Activated CD4-positive, CD25-positive, alpha-beta regulatory T cell (primary cell): ENCODE data around the gene PCDHGA9.
"Not testable (repeated sequence)": the region's sequence is repeated elsewhere in the genome, so short reads cannot be mapped to it uniquely, and the experiment has no call there.

Experiments used
- DNase-seq, 4 experiments: peaks; one replicate each; lab custom pipeline; 2025; lab: John Stamatoyannopoulos, UW

The PCDHGA9 gene

DNA sequence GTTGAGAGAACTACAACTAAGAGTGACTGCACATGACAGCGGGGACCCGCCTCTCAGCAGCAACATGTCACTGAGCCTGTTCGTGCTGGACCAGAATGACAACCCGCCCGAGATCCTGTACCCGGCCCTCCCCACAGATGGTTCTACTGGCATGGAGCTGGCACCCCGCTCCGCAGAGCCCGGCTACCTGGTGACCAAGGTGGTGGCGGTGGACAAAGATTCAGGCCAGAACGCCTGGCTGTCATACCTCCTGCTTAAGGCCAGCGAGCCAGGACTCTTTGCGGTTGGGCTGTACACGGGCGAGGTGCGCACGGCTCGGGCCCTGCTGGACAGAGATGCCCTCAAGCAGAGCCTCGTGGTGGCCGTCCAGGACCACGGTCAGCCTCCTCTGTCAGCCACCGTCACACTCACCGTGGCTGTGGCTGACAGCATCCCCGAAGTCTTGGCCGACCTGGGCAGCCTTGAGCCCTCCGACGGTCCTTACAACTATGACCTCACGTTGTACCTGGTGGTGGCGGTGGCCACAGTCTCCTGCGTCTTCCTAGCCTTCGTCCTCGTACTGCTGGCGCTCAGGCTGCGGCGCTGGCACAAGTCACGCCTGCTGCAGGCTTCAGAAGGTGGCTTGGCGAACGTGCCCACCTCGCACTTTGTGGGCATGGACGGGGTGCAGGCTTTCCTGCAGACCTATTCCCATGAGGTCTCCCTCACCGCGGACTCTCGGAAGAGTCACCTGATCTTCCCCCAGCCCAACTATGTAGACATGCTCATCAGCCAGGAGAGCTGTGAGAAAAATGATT, 17.9 kb upstream of the PCDHGA9 start:
- no peak for DNase-seq

DNA sequence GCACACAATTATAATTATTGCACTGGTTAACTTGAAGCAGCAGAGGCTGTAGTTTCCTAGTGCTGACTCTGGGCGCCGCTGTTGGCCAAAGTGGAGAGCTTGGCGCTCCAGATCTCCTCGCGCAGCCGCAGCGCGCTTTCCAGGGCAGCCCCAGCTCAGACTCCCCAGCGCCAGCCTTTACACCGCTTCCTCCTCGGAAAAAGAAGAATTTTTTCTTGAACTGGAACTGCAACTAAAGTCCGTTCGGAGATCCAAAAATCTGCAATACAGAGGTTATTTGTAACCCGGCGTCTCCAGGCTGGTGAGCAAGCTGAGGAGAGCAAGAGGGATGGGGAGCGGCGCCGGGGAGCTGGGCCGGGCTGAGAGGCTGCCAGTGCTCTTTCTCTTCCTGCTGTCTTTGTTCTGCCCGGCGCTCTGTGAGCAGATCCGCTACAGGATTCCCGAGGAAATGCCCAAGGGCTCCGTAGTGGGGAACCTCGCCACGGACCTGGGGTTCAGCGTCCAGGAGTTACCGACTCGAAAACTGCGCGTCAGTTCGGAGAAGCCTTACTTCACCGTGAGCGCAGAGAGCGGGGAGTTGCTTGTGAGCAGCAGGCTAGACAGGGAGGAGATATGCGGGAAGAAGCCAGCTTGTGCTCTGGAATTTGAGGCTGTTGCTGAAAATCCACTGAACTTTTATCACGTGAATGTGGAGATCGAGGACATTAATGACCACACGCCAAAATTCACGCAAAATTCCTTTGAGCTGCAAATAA, 14.8 kb upstream of the PCDHGA9 start, which contains the start of gene PCDHGB4:
Gene PCDHGB4, plus strand, starts transcription at position 142 of the 755 bp plus-strand sequence. Its CDS starts 187 bp downstream, at position 329.
- not testable (repeated sequence) for DNase-seq

DNA sequence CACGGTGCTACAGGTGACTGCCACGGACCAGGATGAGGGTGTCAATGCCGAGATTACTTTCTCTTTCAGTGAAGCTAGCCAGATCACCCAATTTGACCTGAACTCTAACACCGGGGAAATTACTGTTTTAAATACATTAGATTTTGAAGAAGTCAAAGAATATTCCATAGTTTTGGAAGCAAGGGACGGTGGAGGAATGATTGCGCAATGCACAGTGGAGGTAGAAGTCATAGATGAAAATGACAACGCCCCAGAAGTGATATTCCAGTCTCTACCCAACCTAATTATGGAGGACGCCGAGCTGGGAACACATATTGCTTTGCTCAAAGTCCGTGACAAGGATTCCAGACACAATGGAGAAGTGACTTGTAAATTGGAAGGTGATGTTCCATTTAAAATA, 13.9 kb upstream of the PCDHGA9 start:
- DNase-seq, result no peak

- no peak for DNase-seq
These were observed 13.2 kb upstream of the PCDHGA9 start for GRCh38 chr5:141389153-141390042.

DNA sequence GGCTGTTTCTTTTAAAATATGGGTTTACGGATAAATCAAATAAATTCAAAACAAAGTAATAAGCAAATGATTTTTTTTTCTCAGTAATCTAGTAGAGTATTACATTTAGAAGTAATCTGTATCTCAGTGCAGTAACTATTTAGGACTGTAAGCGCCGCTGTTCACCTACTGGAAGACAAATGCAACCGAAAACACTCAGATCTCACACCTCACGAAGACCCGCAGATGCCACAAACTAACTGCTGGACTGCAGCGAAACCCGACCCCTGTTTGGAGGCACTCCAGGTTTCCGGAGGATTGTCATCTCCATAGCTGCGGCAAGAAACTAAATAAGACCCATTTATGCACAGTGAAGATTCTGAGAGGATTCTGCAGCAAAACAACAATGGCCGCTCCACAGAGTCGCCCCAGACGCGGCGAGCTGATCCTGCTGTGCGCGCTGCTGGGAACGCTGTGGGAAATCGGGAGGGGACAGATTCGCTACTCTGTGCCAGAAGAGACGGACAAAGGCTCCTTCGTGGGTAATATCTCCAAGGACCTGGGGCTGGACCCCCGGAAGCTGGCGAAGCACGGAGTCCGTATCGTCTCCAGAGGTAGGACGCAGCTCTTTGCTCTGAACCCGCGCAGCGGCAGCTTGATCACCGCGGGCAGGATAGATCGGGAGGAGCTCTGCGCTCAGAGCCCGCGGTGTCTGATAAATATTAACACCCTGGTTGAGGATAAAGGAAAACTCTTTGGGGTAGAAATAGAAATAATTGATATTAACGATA, 10.0 kb upstream of the PCDHGA9 start, which contains the start of gene PCDHGA8:
Gene PCDHGA8, plus strand, starts transcription at position 205 of the 770 bp plus-strand sequence. Its CDS starts 181 bp downstream, at position 386.
- no peak for DNase-seq

DNA sequence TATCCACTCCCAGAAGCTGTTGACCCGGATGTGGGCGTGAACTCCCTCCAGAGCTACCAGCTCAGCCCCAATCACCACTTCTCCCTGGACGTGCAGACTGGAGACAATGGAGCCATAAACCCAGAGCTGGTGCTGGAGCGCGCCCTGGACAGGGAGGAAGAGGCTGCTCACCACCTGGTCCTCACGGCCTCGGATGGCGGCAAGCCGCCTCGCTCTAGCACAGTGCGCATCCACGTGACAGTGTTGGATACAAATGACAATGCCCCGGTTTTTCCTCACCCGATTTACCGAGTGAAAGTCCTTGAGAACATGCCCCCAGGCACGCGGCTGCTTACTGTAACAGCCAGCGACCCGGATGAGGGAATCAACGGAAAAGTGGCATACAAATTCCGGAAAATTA, 9.3 kb upstream of the PCDHGA9 start:
- DNase-seq, result no peak

- DNase-seq, result not testable (repeated sequence)
These were observed 8.0 kb upstream of the PCDHGA9 start for GRCh38 chr5:141394401-141395187.

- DNase-seq, result not testable (repeated sequence)
These were observed 4.6 kb upstream of the PCDHGA9 start, which contains the start of gene PCDHGB5 for GRCh38 chr5:141397756-141398551. PCDHGB5 (plus strand) TSS chr5:141397947; CDS start chr5:141398128, 181 bp downstream.

- no peak for DNase-seq
These were observed 4.0 kb upstream of the PCDHGA9 start for GRCh38 chr5:141398608-141399007.

- no peak for DNase-seq
These were observed 2.9 kb upstream of the PCDHGA9 start for GRCh38 chr5:141399555-141400258.

DNA sequence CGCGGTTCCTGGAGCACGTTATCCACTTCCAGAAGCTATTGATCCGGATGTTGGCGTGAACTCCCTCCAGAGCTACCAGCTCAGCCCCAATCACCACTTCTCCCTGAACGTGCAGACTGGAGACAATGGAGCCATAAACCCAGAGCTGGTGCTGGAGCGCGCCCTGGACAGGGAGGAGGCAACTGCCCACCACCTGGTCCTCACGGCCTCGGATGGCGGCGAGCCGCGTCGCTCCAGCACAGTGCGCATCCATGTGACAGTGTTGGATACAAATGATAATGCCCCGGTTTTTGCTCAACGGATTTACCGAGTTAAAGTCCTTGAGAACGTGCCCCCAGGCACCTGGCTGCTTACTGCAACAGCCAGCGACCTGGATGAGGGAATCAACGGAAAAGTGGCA, 809 bp downstream of the PCDHGA9 start:
- no peak for DNase-seq

- DNase-seq, result not testable (repeated sequence)
These were observed 5.4 kb downstream of the PCDHGA9 start, which contains the start of gene PCDHGB6 for GRCh38 chr5:141407790-141408505. PCDHGB6 (plus strand) TSS chr5:141408021; CDS start chr5:141408203, 182 bp downstream.

- DNase-seq, result no peak
These were observed 7.2 kb downstream of the PCDHGA9 start for GRCh38 chr5:141409598-141410306.

DNA sequence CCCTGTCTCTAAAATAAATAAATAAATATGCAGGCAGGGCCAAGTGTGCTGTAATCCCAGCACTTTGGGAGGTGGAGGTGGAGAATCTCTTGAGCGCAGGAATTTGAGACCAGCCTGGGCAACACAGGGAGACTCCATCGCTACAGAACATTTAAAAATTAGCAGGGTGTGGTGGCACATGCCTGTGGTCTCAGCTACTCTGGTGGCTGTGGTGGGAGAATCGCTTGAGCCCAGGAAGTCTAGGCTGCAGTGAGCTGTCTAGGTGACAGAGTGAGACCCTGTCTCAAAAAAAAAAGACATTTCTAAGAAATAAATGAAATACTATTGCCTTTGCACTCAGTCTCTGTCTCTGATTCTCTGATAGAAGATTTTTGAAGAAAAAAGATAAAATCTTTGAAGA, 9.0 kb downstream of the PCDHGA9 start:
- DNase-seq, result no peak

DNA sequence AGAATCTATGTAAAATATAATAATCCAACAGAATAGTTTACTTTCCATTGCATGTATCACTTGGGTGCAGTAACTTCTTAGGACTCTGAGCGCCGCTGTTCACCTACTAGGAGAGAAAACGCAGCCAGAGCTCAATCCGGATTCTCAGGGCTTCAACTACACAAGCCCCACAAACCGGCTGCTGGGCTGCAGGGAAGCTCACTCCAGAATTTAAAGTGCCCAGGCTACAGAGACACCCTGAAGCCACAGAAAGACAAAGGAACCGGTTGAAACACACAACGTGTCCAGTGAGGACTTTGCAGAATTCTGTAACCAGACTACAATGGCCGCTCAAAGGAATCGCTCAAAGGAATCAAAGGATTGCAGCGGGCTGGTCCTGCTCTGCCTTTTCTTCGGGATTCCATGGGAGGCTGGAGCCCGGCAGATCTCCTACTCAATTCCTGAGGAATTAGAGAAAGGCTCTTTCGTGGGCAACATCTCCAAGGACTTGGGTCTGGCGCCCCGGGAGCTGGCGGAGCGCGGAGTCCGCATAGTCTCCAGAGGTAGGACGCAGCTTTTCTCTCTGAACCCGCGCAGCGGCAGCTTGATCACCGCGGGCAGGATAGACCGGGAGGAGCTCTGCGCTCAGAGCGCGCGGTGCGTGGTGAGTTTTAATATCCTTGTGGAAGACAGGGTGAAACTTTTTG, 10.4 kb downstream of the PCDHGA9 start, which contains the start of gene PCDHGA10:
Gene PCDHGA10, plus strand, starts transcription at position 134 of the 686 bp plus-strand sequence. Its CDS starts 189 bp downstream, at position 323.
- no peak for DNase-seq

DNA sequence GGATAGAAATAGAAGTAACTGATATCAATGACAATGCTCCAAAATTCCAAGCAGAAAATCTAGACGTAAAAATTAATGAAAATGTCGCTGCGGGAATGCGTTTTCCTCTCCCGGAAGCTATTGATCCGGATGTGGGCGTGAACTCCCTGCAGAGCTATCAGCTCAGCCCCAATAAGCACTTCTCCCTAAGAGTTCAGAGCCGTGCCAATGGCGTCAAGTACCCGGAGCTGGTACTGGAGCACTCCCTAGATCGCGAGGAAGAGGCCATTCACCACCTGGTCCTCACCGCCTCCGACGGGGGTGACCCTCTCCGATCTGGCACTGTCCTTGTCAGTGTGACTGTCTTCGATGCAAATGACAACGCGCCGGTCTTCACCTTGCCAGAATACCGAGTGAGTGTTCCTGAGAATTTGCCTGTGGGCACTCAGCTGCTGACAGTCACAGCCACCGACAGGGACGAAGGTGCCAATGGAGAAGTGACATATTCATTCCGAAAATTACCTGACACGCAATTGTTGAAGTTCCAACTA, 11.0 kb downstream of the PCDHGA9 start:
- DNase-seq, result no peak
